GM12872 (cell line): ENCODE measurements around the gene OTULIN.

Experiments
- TF ChIP-seq, protein P1 (sequence below): IDR thresholded peaks from 3 replicates; pipeline ENCODE4 v1.5.1; 2011; ENCODE audit warnings: low read depth, mild to moderate bottlenecking, low read length, moderate library complexity; ENCODE audit not compliant: insufficient read depth

OTULIN gene

DNA sequence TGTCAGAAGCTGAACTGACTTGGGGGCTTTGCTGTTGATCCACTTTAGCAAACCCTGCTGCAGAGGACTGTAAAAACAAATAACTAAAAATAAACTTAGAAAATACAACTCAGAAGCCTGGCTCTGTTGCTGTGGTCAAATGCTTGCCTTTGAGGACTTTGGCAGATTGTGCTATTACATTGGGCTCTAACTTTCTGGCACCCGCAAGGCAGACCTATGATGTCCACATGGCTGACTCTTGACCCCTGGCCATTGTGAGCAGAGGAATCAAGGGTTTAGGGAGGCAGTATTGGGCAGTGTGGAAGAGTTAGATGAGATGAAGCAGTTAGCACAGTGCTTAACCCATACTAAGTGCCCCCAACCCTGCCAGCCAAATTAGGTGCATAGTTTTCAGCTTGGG lies 34.0 kb downstream of the OTULIN start:
- TF ChIP-seq, protein P1, sequence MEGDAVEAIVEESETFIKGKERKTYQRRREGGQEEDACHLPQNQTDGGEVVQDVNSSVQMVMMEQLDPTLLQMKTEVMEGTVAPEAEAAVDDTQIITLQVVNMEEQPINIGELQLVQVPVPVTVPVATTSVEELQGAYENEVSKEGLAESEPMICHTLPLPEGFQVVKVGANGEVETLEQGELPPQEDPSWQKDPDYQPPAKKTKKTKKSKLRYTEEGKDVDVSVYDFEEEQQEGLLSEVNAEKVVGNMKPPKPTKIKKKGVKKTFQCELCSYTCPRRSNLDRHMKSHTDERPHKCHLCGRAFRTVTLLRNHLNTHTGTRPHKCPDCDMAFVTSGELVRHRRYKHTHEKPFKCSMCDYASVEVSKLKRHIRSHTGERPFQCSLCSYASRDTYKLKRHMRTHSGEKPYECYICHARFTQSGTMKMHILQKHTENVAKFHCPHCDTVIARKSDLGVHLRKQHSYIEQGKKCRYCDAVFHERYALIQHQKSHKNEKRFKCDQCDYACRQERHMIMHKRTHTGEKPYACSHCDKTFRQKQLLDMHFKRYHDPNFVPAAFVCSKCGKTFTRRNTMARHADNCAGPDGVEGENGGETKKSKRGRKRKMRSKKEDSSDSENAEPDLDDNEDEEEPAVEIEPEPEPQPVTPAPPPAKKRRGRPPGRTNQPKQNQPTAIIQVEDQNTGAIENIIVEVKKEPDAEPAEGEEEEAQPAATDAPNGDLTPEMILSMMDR: no peak

DNA sequence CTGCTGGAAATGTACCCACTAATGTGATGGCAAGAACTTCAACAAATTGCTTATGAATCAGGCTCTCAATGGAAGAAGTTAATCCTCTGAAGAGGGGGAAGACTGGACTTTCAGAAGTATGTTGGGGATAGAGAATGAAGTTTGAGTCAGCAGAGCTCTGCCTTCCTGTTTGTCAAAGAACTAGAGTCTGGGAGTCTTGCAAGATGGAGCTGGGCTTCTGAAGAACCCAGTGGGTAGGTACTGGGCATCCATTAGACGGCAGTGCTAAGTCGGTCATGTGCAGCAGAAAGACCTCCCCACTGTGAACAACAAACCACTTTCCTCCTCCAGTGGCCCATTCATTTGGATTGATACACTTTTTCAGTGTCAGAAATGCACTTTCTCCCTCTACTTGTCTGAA lies 34.6 kb downstream of the OTULIN start:
- TF ChIP-seq, protein P1: no peak

DNA sequence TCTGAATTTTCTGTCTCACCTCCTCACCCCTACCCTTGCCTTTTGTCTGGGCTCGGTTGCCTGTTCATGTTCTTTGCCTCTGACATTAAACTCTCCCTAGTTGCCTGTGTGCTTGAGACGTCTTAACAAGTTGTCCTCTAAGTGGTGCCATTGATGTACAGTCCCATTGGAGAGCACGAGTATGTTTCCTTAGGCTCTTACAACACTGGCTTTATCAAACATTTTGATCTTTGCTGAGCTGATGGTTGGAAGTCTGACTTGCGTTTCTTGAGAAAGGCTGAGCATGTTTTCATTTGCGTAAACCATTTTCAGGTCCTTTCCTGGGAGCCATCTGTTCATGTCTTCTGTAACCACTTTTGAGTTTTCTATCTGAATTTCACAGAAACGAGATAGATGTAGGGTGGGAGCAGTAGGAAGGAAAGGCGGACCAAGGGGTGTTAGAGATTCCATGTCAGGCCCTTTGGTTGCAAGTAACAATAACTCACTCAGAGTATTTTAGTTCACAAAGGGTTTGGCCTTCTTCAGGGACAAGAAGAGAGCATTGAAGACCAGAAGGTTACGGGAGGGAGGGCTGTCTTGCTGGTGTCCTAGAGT lies 35.4 kb downstream of the OTULIN start:
- TF ChIP-seq, protein P1: no peak

DNA sequence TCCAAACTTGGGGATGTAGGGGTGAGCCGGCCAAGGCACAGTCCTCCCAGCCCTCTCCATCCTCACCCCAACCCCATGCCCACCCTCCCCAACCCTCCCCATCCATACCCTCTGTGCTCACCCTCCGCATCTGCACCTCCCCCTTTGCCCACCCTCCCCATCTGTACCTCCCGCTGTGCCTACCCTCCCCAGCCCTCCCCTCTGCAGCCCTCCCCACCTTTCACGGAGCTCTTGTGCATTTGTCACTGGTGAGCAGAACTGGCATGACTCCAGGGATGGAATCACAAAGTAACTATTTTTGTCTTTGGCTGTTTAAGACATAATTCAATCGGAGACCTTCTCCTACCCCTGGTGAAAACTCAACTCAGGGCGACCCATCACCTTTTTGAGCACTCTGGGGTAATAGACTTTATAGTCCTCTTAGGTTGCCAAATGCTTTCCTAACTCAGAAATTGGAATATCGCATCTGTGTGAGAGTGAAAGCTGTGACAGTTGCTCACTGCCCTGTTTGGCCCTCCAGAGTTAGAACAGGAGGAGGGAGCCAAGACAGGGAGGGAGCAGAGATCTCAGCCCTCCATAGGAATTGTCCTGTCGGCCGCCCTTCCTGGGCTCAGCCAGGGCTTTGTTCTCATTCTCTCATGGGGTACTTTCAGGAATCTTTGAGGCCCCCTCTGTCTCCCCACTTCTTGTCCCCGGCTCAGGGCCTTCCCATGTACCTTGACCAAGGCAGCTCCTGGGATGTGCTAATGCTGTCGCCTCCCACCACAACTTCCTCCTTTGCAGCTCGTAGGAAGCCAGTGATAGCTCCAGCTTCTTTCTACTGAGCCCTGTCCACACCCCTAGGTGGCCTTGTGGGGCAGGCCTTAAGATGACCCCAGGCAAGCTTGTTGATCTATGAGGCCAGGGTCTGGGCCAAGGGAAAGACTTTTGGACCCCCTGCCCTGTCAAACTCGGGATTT lies 36.2 kb downstream of the OTULIN start:
- TF ChIP-seq, protein P1: no peak

DNA sequence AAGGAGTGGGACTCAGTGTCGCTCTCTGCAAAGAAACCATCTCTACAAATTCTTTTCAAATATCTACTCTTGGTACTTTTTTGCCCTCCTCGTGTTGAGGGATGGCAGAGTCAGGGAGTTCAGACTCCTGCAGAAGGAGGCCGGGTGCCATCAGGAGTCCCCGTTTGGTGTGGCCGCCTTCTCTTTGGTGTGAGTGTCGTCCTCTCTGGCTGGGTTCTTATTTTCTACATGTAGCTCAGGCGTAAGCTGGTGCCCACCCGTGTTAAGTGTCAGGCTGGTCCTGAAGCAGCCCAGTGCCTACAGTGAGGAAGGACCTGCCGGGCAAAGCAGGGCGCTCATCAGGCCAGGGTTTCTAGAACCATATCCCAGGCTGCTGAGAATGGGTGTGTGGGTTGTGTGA lies 37.0 kb downstream of the OTULIN start:
- TF ChIP-seq, protein P1: no peak

DNA sequence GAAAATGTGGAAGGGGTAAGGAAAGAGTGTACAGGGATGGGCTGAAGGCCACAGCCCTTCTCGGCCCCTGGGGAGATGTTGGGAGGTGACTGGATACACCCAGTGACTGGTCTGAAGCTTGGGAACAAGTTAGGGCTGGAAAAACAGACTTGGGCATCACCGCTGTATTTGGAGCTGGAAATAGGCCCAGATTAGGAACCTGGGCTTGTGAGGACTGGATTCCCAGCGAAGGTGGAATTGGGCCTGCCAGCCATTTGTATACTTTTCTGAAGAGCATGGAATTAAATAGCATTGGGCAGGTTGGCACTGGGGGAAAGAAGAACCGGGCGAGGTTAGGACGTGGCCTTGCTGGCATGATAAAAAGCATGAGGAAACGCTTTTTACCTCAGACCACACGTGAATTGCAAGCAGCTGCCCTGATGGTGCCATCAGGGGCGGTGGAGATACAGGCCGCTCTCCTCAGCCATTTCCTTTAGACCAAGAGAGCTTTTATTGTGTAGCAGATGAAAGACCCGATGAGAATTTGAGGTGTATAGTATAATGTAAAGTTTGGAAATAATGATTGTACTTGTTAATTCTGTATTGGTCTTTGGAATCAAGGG lies 37.8 kb downstream of the OTULIN start:
- TF ChIP-seq, protein P1: no peak

DNA sequence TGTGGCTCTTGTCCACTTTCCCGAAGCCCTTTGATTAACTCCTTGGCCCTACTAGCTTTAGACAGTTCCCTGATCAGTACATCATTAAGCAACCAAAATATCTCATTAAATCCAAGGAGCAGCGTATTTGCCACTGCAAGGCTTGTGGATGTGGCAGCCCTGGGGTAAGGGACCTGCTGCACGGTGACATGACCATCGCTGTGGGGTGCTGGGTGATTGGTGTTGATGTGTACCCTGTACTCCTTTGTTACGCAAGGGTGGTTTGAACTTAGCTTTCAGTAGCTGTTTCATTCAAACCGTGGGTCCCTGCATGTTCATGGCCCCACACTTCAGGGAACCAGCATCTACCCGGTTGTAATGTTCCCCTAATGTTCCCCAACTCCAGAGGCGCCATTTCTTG lies 41.0 kb downstream of the OTULIN start:
- TF ChIP-seq, protein P1: no peak
